HepG2 (cell line): ENCODE data around the gene SELENOI. TPM values are rescaled to one million over a fixed set of nuclear protein-coding genes. Genes with fewer than 3 reads are reported as not detected.

Source experiments
- AGO2 ChIP-seq: fragments of 200-400 bp; formaldehyde crosslinking; optimal IDR thresholded peaks from 2 replicates; pipeline ENCODE3; 2017; ENCODE audit warnings: mild to moderate bottlenecking, low read depth, low read length, moderate library complexity
- ATF7 ChIP-seq, 2 experiments: fragments of 450-650 bp in 1 of 2; sonication (generic) in 1 of 2; formaldehyde crosslinking in 1 of 2; IDR thresholded peaks; 2 replicates each; pipeline versions ENCODE4 v1.4.0 to v1.6.1; 2016 to 2020; ENCODE audit warnings: antibody characterized with exemption in 1 of 2, mild to moderate bottlenecking in 1 of 2, missing genetic modification reagents in 1 of 2
- CREB1 ChIP-seq, 2 experiments: fragments of 450-650 bp in 1 of 2; IDR thresholded peaks; 2 replicates each; pipeline ENCODE4 v1.6.1; 2016 to 2017; ENCODE audit warnings: control low read depth in 1 of 2, mild to moderate bottlenecking in 1 of 2, missing compliant biosample characterization in 1 of 2, missing genetic modification characterization in 1 of 2
- CREM ChIP-seq, 2 experiments: sonication (generic) in 1 of 2; formaldehyde crosslinking in 1 of 2; IDR thresholded peaks; 2 replicates each; pipeline versions ENCODE4 v1.4.0 to v1.6.1; 2016 to 2020; ENCODE audit warnings: antibody characterized with exemption in 1 of 2, mild to moderate bottlenecking in 1 of 2, missing genetic modification reagents in 1 of 2
- FOSL2 ChIP-seq: sonication (generic); formaldehyde crosslinking; IDR thresholded peaks from 2 replicates; pipeline ENCODE4 v1.4.0; 2020; ENCODE audit warnings: missing genetic modification reagents
- HNRNPUL1 ChIP-seq: fragments of 200-400 bp; formaldehyde crosslinking; IDR thresholded peaks from 2 replicates; pipeline ENCODE4 v1.6.1; 2017; ENCODE audit warnings: low read depth, mild to moderate bottlenecking, low read length, moderate library complexity
- JUN ChIP-seq: sonication (generic); formaldehyde crosslinking; IDR thresholded peaks from 2 replicates; pipeline ENCODE4 v1.4.0; 2020; ENCODE audit warnings: mild to moderate bottlenecking, missing genetic modification reagents
- PHF8 ChIP-seq: sonication (generic); formaldehyde crosslinking; IDR thresholded peaks from 2 replicates; pipeline ENCODE4 v1.5.0; 2020; ENCODE audit warnings: missing genetic modification reagents
- POGZ ChIP-seq: sonication (generic); formaldehyde crosslinking; IDR thresholded peaks from 2 replicates; pipeline ENCODE4 v1.4.0; 2020; ENCODE audit warnings: mild to moderate bottlenecking, missing genetic modification reagents
- REPIN1 ChIP-seq: sonication (generic); formaldehyde crosslinking; IDR thresholded peaks from 2 replicates; pipeline ENCODE4 v1.8.0; 2022; ENCODE audit warnings: missing genetic modification reagents, low read depth, mild to moderate bottlenecking, borderline replicate concordance
- RFX3 ChIP-seq: IDR thresholded peaks from 2 replicates; pipeline ENCODE4 v1.6.1; 2016; ENCODE audit warnings: missing biosample characterization, missing genetic modification reagents
- SAP130 ChIP-seq: IDR thresholded peaks from 2 replicates; pipeline ENCODE4 v1.6.1; 2016; ENCODE audit warnings: low read depth
- TBP ChIP-seq: sonication (generic); formaldehyde crosslinking; IDR thresholded peaks from 2 replicates; pipeline ENCODE4 v1.5.0; 2020; ENCODE audit warnings: missing genetic modification reagents
- ZNF503 ChIP-seq: sonication (generic); formaldehyde crosslinking; IDR thresholded peaks from 2 replicates; pipeline ENCODE4 v1.4.0; 2020; ENCODE audit warnings: missing genetic modification reagents
- ZNF713 ChIP-seq: sonication (generic); formaldehyde crosslinking; IDR thresholded peaks from 2 replicates; pipeline ENCODE4 v1.4.0; 2020; ENCODE audit warnings: mild to moderate bottlenecking, missing genetic modification reagents
- polyA plus RNA-seq, 8 experiments: library from polyadenylated mRNA; depleted of rRNA in 3 of 8; stranded (reverse) in 7 of 8; unstranded in 1 of 8; fragments of >200 nt; fragmentation: Illumina TruSeq in 4 of 8; extraction: Trizol in 4 of 8; gene quantifications; 2 replicates each; pipeline versions ENCODE4 v1.2.1 to v1.2.3, GENCODE V29; 2011 to 2016; ENCODE audit warnings: low read depth in 4 of 8, missing spikeins in 1 of 8, mixed read lengths in 1 of 8; ENCODE audit not compliant: insufficient read depth in 1 of 8
- total RNA-seq, 5 experiments: library from RNA; depleted of rRNA; stranded (reverse); fragments of >200 nt; fragmentation: Illumina TruSeq; extraction: Trizol; gene quantifications; 2 replicates each; pipeline ENCODE4 v1.2.3, GENCODE V29; 2016; ENCODE audit warnings: low read depth in 1 of 5
- TF ChIP-seq, protein P1 (sequence below): sonication (generic); formaldehyde crosslinking; IDR thresholded peaks from 2 replicates; pipeline ENCODE4 v1.4.0; 2020; ENCODE audit warnings: missing genetic modification reagents
- TF ChIP-seq, protein P2 (sequence below): IDR thresholded peaks from 2 replicates; pipeline ENCODE4 v1.6.1; 2018; ENCODE audit warnings: missing genetic modification reagents, mild to moderate bottlenecking, missing compliant biosample characterization
- TF ChIP-seq, protein P3 (sequence below): sonication (generic); formaldehyde crosslinking; IDR thresholded peaks from 2 replicates; pipeline ENCODE4 v1.4.0; 2020; ENCODE audit warnings: missing genetic modification reagents
- TF ChIP-seq, protein P4 (sequence below): sonication (generic); formaldehyde crosslinking; IDR thresholded peaks from 2 replicates; pipeline ENCODE4 v1.4.0; 2020; ENCODE audit warnings: missing genetic modification reagents, borderline replicate concordance

Gene SELENOI
- total and polyA plus RNA-seq, 2 of the 13 experiments (the other 11 are each of a cell fraction or from before 2014, with no cell fraction given): 27.7 to 60.3 TPM

- no peak for TF ChIP-seq TBP (CRISPR knock-in tag)
- TF ChIP-seq CREM (IDR thresholded peaks at IDR 0.05): peak; percentile 50; the same call in 1 of the 2 replicates
- no peak for TF ChIP-seq CREM (CRISPR knock-in tag; IDR thresholded peaks at IDR 0.05)
- peak; percentile 36; the same call in 1 of the 2 replicates for TF ChIP-seq ZNF503 (CRISPR knock-in tag)
- no peak for TF ChIP-seq REPIN1 (CRISPR knock-in tag)
- TF ChIP-seq SAP130 (CRISPR knock-in tag): peak; percentile 54; the same call in 1 of the 2 replicates
- TF ChIP-seq PHF8 (CRISPR knock-in tag): no peak
- TF ChIP-seq RFX3 (CRISPR knock-in tag): no peak
- TF ChIP-seq CREB1 (IDR thresholded peaks at IDR 0.05): peak; percentile 69
- TF ChIP-seq CREB1 (CRISPR knock-in tag; IDR thresholded peaks at IDR 0.05): no peak
- TF ChIP-seq ZNF713 (CRISPR knock-in tag): no peak
- TF ChIP-seq AGO2: peak; percentile 14
- TF ChIP-seq, protein P1, sequence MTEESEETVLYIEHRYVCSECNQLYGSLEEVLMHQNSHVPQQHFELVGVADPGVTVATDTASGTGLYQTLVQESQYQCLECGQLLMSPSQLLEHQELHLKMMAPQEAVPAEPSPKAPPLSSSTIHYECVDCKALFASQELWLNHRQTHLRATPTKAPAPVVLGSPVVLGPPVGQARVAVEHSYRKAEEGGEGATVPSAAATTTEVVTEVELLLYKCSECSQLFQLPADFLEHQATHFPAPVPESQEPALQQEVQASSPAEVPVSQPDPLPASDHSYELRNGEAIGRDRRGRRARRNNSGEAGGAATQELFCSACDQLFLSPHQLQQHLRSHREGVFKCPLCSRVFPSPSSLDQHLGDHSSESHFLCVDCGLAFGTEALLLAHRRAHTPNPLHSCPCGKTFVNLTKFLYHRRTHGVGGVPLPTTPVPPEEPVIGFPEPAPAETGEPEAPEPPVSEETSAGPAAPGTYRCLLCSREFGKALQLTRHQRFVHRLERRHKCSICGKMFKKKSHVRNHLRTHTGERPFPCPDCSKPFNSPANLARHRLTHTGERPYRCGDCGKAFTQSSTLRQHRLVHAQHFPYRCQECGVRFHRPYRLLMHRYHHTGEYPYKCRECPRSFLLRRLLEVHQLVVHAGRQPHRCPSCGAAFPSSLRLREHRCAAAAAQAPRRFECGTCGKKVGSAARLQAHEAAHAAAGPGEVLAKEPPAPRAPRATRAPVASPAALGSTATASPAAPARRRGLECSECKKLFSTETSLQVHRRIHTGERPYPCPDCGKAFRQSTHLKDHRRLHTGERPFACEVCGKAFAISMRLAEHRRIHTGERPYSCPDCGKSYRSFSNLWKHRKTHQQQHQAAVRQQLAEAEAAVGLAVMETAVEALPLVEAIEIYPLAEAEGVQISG (CRISPR knock-in tag): no peak
- 0 out of 2 replicates have a peak, but pooled peaks have one; percentile 24 for TF ChIP-seq POGZ
- TF ChIP-seq, protein P2, sequence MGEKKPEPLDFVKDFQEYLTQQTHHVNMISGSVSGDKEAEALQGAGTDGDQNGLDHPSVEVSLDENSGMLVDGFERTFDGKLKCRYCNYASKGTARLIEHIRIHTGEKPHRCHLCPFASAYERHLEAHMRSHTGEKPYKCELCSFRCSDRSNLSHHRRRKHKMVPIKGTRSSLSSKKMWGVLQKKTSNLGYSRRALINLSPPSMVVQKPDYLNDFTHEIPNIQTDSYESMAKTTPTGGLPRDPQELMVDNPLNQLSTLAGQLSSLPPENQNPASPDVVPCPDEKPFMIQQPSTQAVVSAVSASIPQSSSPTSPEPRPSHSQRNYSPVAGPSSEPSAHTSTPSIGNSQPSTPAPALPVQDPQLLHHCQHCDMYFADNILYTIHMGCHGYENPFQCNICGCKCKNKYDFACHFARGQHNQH (CRISPR knock-in tag): 0 out of 2 replicates have a peak, but pooled peaks have one; percentile 34
- TF ChIP-seq FOSL2 (CRISPR knock-in tag): peak; percentile 95
- no peak for TF ChIP-seq HNRNPUL1
- TF ChIP-seq ATF7 (IDR thresholded peaks at IDR 0.05): no peak
- 0 out of 2 replicates have a peak, but pooled peaks have one; percentile 58 for TF ChIP-seq ATF7 (CRISPR knock-in tag; IDR thresholded peaks at IDR 0.05)
- TF ChIP-seq, protein P3, sequence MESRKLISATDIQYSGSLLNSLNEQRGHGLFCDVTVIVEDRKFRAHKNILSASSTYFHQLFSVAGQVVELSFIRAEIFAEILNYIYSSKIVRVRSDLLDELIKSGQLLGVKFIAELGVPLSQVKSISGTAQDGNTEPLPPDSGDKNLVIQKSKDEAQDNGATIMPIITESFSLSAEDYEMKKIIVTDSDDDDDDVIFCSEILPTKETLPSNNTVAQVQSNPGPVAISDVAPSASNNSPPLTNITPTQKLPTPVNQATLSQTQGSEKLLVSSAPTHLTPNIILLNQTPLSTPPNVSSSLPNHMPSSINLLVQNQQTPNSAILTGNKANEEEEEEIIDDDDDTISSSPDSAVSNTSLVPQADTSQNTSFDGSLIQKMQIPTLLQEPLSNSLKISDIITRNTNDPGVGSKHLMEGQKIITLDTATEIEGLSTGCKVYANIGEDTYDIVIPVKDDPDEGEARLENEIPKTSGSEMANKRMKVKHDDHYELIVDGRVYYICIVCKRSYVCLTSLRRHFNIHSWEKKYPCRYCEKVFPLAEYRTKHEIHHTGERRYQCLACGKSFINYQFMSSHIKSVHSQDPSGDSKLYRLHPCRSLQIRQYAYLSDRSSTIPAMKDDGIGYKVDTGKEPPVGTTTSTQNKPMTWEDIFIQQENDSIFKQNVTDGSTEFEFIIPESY: no peak
- TF ChIP-seq JUN: peak; percentile 51; the same call in 1 of the 2 replicates
- TF ChIP-seq, protein P4, sequence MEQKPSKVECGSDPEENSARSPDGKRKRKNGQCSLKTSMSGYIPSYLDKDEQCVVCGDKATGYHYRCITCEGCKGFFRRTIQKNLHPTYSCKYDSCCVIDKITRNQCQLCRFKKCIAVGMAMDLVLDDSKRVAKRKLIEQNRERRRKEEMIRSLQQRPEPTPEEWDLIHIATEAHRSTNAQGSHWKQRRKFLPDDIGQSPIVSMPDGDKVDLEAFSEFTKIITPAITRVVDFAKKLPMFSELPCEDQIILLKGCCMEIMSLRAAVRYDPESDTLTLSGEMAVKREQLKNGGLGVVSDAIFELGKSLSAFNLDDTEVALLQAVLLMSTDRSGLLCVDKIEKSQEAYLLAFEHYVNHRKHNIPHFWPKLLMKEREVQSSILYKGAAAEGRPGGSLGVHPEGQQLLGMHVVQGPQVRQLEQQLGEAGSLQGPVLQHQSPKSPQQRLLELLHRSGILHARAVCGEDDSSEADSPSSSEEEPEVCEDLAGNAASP (CRISPR knock-in tag): no peak
These were observed 1.2 kb upstream of the SELENOI start (continued) for GRCh38 chr2:26344581-26345282.
